Activated naive CD4-positive, alpha-beta T cell treated with anti-CD3 and anti-CD28 coated beads for 36 hours (primary cell): ENCODE results near the gene CNN1. TPM values are rescaled to one million over a fixed set of nuclear protein-coding genes. Genes with fewer than 3 reads are reported as not detected.
A peak's percentile ranks its signal among the peaks of the same experiment; 100 is the strongest.

Experiments used
- CTCF ChIA-PET: fragments of 350-600 bp; sonication (Branson Sonifier 250); formaldehyde crosslinking; loops from one replicate; lab custom pipeline; 2021; ENCODE audit warnings: antibody characterized with exemption; lab: Charles Lee
- DNase-seq: peaks from one replicate; pipeline ENCODE4 v3.0.0-alpha.2; 2020
- H3K27ac Mint-ChIP-seq: one replicate; pipeline ENCODE4 v1.8.0; 2021; ENCODE audit warnings: mild to moderate bottlenecking, mixed read lengths
- H3K27me3 Mint-ChIP-seq: one replicate; pipeline ENCODE4 v1.8.0; 2021; ENCODE audit warnings: low read depth, mixed read lengths
- H3K36me3 Mint-ChIP-seq: one replicate; pipeline ENCODE4 v1.8.0; 2021; ENCODE audit warnings: low read depth, mixed read lengths
- H3K4me1 Mint-ChIP-seq: one replicate; pipeline ENCODE4 v1.8.0; 2021; ENCODE audit warnings: low read depth, mixed read lengths
- H3K4me3 Mint-ChIP-seq: one replicate; pipeline ENCODE4 v1.8.0; 2021; ENCODE audit warnings: mild to moderate bottlenecking, moderate library complexity, mixed read lengths
- H3K9me3 Mint-ChIP-seq: one replicate; pipeline ENCODE4 v1.8.0; 2021; ENCODE audit warnings: mixed read lengths
- intact Hi-C: fragments of 100-400 bp; cut with micrococcal nuclease; formaldehyde crosslinking; loops from one replicate; pipeline ENCODE4 v1.15.1; 2023
- total RNA-seq, 2 experiments: library from RNA; stranded (reverse); gene quantifications; one replicate each; pipeline ENCODE4 v1.2.3, GENCODE V29; 2021

CNN1 gene
- total RNA-seq, 2 experiments from 2014 or later: not detected

- DNase-seq: no peak
- Mint-ChIP-seq H3K36me3 (peaks cover 8% of the 10 kb centered on the region), H3K4me3 (peak overlapping the region; percentile 86), H3K9me3 (no peaks in the 10 kb centered on the region), H3K27me3 (no peaks in the 10 kb centered on the region), H3K4me1 (peaks cover 15% of the 10 kb centered on the region), H3K27ac (peak overlapping the region; percentile 79)
- CTCF ChIA-PET: interaction anchor here (1.2 kb wide), 1 partner anchor 28 kb away, joined by 3 read pairs; no protein-coding TSS in a partner anchor
- intact Hi-C loops: no loop called here
Measured at GRCh38 chr19:11506101-11506555, 32.5 kb upstream of the CNN1 start.

DNA sequence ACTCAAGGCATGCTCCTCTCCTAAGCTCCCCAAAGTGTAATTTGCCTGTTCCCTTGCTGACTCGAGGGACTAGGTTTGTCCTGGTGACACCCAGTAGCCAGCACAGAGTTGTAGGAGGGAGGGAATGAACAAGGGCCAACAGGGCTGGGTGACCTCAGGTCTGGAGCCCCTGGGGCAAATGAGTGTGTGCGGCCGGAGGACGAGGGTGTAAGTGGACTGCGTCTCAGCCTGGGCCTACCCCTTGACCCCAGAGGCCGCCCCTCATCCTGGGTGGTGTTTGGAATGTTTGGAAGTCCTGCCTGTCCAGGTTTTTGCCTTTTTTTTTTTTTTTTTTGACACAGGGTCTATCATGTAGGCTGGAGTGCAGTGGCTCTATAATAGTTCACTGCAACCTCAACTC, 31.7 kb upstream of the CNN1 start:
- Mint-ChIP-seq H3K4me3 (peak overlapping the region; percentile 86), H3K4me1 (peaks cover 15% of the 10 kb centered on the region), H3K36me3 (peaks cover 12% of the 10 kb centered on the region), H3K27ac (no peak overlapping the region), H3K9me3 (no peaks in the 10 kb centered on the region), H3K27me3 (no peaks in the 10 kb centered on the region)
- CTCF ChIA-PET: no interaction called here
- intact Hi-C loops: no loop called here
- no peak for DNase-seq

GRCh38 chr19:11507370-11508078, 31.1 kb upstream of the CNN1 start:
- CTCF ChIA-PET: no interaction called here
- peaks cover 12% of the 10 kb centered on the region for H3K36me3 Mint-ChIP-seq

GRCh38 chr19:11510444-11510843, 28.2 kb upstream of the CNN1 start:
- Mint-ChIP-seq H3K9me3 (no peaks in the 10 kb centered on the region), H3K27me3 (no peaks in the 10 kb centered on the region), H3K4me3 (no peak overlapping the region), H3K27ac (no peak overlapping the region), H3K4me1 (peaks cover 8% of the 10 kb centered on the region), H3K36me3 (peaks cover 12% of the 10 kb centered on the region)
- CTCF ChIA-PET: no interaction called here
- intact Hi-C loops: no loop called here
- DNase-seq: no peak

More at GRCh38 chr19:11507370-11508078, 31.1 kb upstream of the CNN1 start:
- H3K4me1 Mint-ChIP-seq: peaks cover 15% of the 10 kb centered on the region
- H3K4me3 Mint-ChIP-seq: peak overlapping the region; percentile 86
- intact Hi-C loops: no loop called here
- no peaks in the 10 kb centered on the region for H3K27me3 Mint-ChIP-seq
- no peak overlapping the region for H3K27ac Mint-ChIP-seq
- DNase-seq: no peak
- H3K9me3 Mint-ChIP-seq: no peaks in the 10 kb centered on the region

DNA sequence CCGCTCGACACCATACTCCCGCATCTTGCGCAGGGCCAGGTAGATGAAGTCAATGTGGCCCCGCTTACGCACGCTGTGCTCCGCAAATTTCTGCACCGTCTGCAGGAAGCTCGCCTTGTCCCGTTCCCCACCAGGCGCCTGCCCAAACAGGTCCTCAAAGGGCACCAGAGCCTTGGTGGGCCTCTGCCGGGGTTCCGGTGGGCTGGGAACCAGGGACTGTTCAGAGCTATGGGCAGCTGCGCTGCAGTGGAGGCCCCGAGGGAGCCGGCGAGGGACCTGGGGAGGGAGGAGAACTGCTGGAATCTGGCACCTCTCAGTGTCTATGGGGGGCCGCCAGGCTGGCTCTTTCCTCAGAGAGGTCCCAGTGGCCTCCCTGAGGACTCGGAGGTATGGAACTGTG, 24.7 kb upstream of the CNN1 start:
- intact Hi-C loops: no loop called here
- Mint-ChIP-seq H3K27me3 (no peaks in the 10 kb centered on the region), H3K36me3 (peaks cover 13% of the 10 kb centered on the region), H3K4me1 (no peaks in the 10 kb centered on the region), H3K4me3 (no peak overlapping the region), H3K27ac (no peak overlapping the region), H3K9me3 (no peaks in the 10 kb centered on the region)
- no peak for DNase-seq
- CTCF ChIA-PET: no interaction called here

GRCh38 chr19:11519138-11519537, 19.5 kb upstream of the CNN1 start:
- intact Hi-C loops: no loop called here

DNA sequence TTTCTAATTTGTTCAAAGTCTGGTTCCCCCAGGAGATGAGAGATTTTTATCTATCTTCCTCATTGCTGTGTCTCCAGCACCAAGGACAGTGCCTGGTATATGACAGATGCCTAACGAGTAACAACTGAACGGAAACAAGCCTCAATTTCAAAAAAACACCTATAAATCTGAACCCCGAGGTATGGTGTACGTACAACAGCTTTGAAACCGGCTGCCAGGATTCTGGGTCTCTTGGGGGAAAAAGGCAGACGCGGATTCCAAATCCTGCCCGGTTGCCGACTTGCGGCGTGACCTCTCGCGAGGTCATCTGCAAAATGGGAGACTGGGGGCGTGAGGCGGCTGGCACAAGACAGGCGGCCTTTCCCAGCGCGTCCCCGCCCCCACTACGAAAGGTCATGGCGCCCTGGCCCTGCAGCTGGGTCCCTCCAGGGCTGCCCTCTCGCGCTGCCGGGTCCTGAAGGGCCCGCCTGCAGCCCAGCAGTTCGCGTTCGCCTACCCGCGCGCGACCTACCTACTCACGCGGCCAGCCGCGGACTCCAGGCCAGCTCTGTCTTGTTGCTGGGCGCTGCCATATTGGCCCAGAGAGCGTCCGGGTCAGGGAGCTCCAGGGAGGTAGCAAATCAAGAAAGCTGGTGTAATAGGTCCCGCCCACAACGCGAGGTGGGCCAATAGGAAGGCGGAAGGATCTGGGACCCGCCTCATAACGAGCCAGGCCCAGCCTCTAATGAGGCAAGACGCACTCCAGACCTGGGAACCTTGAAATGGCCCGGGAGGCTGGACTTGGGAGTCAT, 9.9 kb upstream of the CNN1 start, which contains the start of gene ECSIT:
ECSIT (minus strand) TSS at position 584 of the 791 bp plus-strand sequence. CDS start 9,964 bp downstream, outside the sequence.
- Mint-ChIP-seq H3K36me3 (peaks cover 4% of the 10 kb centered on the region), H3K4me1 (peaks cover 26% of the 10 kb centered on the region), H3K27ac (peak within 1 kb of the TSS; percentile 90), H3K9me3 (no peaks in the 10 kb centered on the region), H3K27me3 (no peaks in the 10 kb centered on the region), H3K4me3 (peak within 1 kb of the TSS; percentile 97)
- CTCF ChIA-PET: interaction anchor here (0.6 to 1.0 kb wide), 2 partner anchors 59 to 147 kb away, joined by 3 to 4 read pairs; no protein-coding TSS in a partner anchor
- peak; percentile 97 for DNase-seq
- intact Hi-C loops: loop anchor here (1.0 to 2.0 kb wide), 5 partner anchors 23 to 154 kb away; partner anchors contain the start of genes ELOF1, ODAD3, PRKCSH and SWSAP1

More at GRCh38 chr19:11519138-11519537, 19.5 kb upstream of the CNN1 start:
- Mint-ChIP-seq H3K36me3 (peaks cover 10% of the 10 kb centered on the region), H3K4me1 (peaks cover 3% of the 10 kb centered on the region), H3K9me3 (no peaks in the 10 kb centered on the region), H3K4me3 (no peak overlapping the region), H3K27ac (no peak overlapping the region), H3K27me3 (no peaks in the 10 kb centered on the region)
- CTCF ChIA-PET: no interaction called here
- DNase-seq: no peak

GRCh38 chr19:11530432-11530831, 8.2 kb upstream of the CNN1 start:
- Mint-ChIP-seq H3K4me1 (peaks cover 31% of the 10 kb centered on the region), H3K27ac (no peak overlapping the region), H3K4me3 (no peak overlapping the region), H3K27me3 (no peaks in the 10 kb centered on the region), H3K9me3 (no peaks in the 10 kb centered on the region), H3K36me3 (peaks cover 4% of the 10 kb centered on the region)
- intact Hi-C loops: no loop called here
- peak; percentile 64 for DNase-seq
- CTCF ChIA-PET: no interaction called here

DNA sequence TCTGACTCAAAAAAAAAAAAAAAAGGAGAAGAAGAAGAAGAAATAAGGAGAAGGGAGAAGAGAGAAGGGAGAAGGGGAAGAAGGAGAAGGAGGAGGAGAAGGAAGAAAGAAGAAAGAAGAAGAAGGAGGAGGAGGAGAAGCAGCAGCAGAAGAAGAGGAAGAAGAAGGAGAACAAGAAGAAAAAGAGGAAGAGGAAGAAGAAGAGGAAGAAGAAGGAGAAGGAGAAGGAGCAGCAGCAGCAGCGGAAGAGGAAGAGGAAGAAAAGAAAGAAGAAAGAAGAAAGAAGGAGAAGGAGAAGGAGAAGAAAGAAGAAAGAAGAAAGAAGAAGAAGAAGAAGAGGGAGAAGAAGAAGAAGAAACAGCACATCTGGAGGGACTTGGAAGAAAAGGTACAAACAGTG, 4.1 kb upstream of the CNN1 start:
- Mint-ChIP-seq H3K4me1 (peaks cover 23% of the 10 kb centered on the region), H3K9me3 (no peaks in the 10 kb centered on the region), H3K36me3 (no peaks in the 10 kb centered on the region), H3K4me3 (no peak overlapping the region), H3K27ac (no peak overlapping the region), H3K27me3 (peaks cover 11% of the 10 kb centered on the region)
- no peak for DNase-seq
- CTCF ChIA-PET: interaction anchor here (0.7 to 1.0 kb wide), 2 partner anchors 29 to 53 kb away, joined by 3 read pairs; partner anchors contain the start of gene ZNF653
- intact Hi-C loops: no loop called here

GRCh38 chr19:11534948-11535347, 3.7 kb upstream of the CNN1 start:
- CTCF ChIA-PET: no interaction called here
- H3K9me3 Mint-ChIP-seq: no peaks in the 10 kb centered on the region
- no peak overlapping the region for H3K4me3 Mint-ChIP-seq
- H3K27ac Mint-ChIP-seq: no peak overlapping the region
- peaks cover 23% of the 10 kb centered on the region for H3K4me1 Mint-ChIP-seq
- no peak for DNase-seq
- intact Hi-C loops: no loop called here
- H3K36me3 Mint-ChIP-seq: no peaks in the 10 kb centered on the region
- H3K27me3 Mint-ChIP-seq: peaks cover 11% of the 10 kb centered on the region

DNA sequence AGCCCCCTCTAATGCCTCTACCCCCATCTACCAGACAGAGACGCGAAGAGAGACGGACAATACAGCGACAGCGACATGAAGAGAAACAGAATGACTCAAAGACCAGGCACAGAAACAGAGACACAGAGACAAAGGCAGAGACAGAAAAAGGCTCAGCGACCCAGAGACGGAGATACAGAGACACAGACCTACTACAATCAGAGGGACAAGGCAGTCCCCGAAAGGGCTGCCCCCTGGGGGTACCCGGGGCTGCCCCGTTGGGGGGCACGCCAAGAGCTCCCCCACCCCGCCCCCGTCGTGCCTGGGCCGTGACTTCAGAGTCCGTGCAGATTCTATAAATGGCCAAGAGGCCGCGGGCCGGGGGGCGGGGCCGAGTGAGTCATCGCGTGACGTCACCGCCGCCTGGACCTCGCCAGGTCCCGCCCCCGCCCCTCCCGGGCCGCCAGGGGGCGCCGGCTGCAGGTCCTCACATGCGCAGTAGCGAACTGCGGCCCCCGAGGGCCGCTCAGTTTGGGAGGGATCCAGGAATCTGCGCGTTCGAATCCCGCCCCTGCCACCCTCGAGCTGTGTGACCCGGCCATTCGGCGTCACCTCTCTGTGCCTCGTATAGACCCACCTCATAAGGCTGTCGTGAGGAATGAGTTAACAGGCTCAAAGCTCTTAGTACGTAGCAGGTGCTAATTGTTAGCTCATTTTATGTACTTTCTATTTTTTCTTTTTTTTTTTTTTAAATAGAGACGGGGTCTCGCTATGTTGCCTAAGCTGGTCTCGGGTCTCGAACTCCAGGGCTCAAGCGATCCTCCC, 2.7 kb upstream of the CNN1 start:
- intact Hi-C loops: loop anchor here (1.0 kb wide), 2 partner anchors 23 to 51 kb away; partner anchors contain the start of gene ELOF1
- Mint-ChIP-seq H3K27me3 (peaks cover 16% of the 10 kb centered on the region), H3K36me3 (no peaks in the 10 kb centered on the region), H3K4me1 (peaks cover 19% of the 10 kb centered on the region), H3K27ac (no peak overlapping the region), H3K4me3 (no peak overlapping the region), H3K9me3 (no peaks in the 10 kb centered on the region)
- CTCF ChIA-PET: interaction anchor here (0.5 to 1.5 kb wide), 20 partner anchors 9 to 245 kb away, joined by 3 to 8 read pairs (median 4); partner anchors contain the start of gene ELOF1
- peak; percentile 87 for DNase-seq
